MM.1S (cell line): Measurements from ENCODE around the gene WDFY3.

Experiments
- DNase-seq: peaks from one replicate; pipeline ENCODE4 v3.0.0-alpha.2; 2015
- H2AFZ ChIP-seq: fragments of 300-600 bp; sonication (generic); 2 replicates; pipeline ENCODE4 v1.6.0; 2016; ENCODE audit warnings: antibody characterized with exemption, low read length
- H3F3A ChIP-seq: fragments of 300-600 bp; sonication (generic); 2 replicates; pipeline ENCODE4 v1.6.1; 2016; ENCODE audit warnings: mild to moderate bottlenecking, antibody characterized with exemption, low read length, moderate library complexity, mixed read lengths; ENCODE audit not compliant: insufficient read depth
- H3K27ac ChIP-seq: fragments of 300-600 bp; sonication (generic); 2 replicates; pipeline ENCODE4 v1.5.1; 2016; ENCODE audit warnings: mild to moderate bottlenecking, low read length
- H3K27me3 ChIP-seq: fragments of 300-600 bp; sonication (generic); replicated peaks from 2 replicates; pipeline ENCODE4 v1.6.0; 2016; ENCODE audit warnings: low read length; ENCODE audit not compliant: insufficient read depth
- H3K36me3 ChIP-seq: fragments of 300-600 bp; sonication (generic); replicated peaks from 2 replicates; pipeline ENCODE4 v1.6.1; 2016; ENCODE audit warnings: mild to moderate bottlenecking, low read length, mixed read lengths; ENCODE audit not compliant: insufficient read depth
- H3K4me1 ChIP-seq: fragments of 300-600 bp; sonication (generic); 2 replicates; pipeline ENCODE4 v1.6.1; 2016; ENCODE audit warnings: low read length, mixed read lengths
- H3K4me2 ChIP-seq: fragments of 300-600 bp; sonication (generic); 2 replicates; pipeline ENCODE4 v1.6.0; 2016; ENCODE audit warnings: low read depth, low read length
- H3K4me3 ChIP-seq: fragments of 300-600 bp; sonication (generic); 2 replicates; pipeline ENCODE4 v1.5.1; 2016; ENCODE audit warnings: low read length, mixed read lengths
- H3K79me2 ChIP-seq: fragments of 300-600 bp; sonication (generic); 2 replicates; pipeline ENCODE4 v1.6.1; 2016; ENCODE audit warnings: mixed run types, low read length, mixed read lengths
- H3K9ac ChIP-seq: fragments of 300-600 bp; sonication (generic); 2 replicates; pipeline ENCODE4 v1.6.1; 2016; ENCODE audit warnings: low read length, mixed read lengths
- H3K9me2 ChIP-seq: fragments of 300-600 bp; sonication (generic); replicated peaks from 2 replicates; pipeline ENCODE4 v1.6.1; 2016; ENCODE audit warnings: mild to moderate bottlenecking, low read length, mixed read lengths; ENCODE audit not compliant: insufficient read depth
- H3K9me3 ChIP-seq: fragments of 300-600 bp; sonication (generic); replicated peaks from 2 replicates; pipeline ENCODE4 v1.6.1; 2016; ENCODE audit warnings: mild to moderate bottlenecking, low read length, mixed read lengths; ENCODE audit not compliant: insufficient read depth
- H4K20me1 ChIP-seq: fragments of 300-600 bp; sonication (generic); 2 replicates; pipeline ENCODE4 v1.6.1; 2016; ENCODE audit warnings: mild to moderate bottlenecking, low read length, moderate library complexity, mixed read lengths; ENCODE audit not compliant: insufficient read depth
- CTCF ChIP-seq: fragments of 300-600 bp; sonication (generic); IDR thresholded peaks from 2 replicates; pipeline ENCODE4 v1.5.1; 2016; ENCODE audit warnings: antibody characterized with exemption, low read length, mixed read lengths
- EZH2 ChIP-seq: fragments of 300-600 bp; sonication (generic); optimal IDR thresholded peaks from 2 replicates; pipeline ENCODE3; 2017; ENCODE audit warnings: low read depth, mild to moderate bottlenecking, antibody characterized with exemption, low read length, mixed read lengths
- EZH2phosphoT487 ChIP-seq: fragments of 300-600 bp; sonication (generic); IDR thresholded peaks from 2 replicates; pipeline ENCODE4 v1.6.1; 2018; ENCODE audit warnings: antibody characterized with exemption, low read length

Gene WDFY3

DNA sequence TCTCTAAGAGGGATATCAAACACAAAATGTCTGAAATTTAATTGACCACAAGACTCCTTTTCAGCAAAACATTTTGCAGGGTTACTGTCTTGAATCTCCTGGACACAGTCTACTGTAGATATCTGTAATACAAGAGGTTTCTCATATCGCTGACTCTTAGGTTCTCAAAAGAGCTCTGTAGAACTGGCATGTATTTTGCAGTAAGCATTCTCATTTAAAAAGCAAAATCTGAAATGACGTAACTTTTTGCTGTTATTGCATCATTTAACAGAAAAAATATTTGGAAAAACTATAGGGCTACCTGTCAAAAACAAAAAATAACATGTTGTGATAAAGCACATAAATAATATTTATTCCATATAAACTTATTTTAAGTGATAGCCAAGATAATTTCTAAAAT lies 269.3 kb downstream of the WDFY3 start:
- no peak for DNase-seq

GRCh38 chr4:84691800-84692199 lies 274.7 kb downstream of the WDFY3 start:
- Histone ChIP-seq H3K4me3 (no peak overlapping the region), H3K79me2 (no peaks in the 10 kb centered on the region), H3K4me2 (no peak overlapping the region), H3K9ac (no peak overlapping the region), H3K27me3 (no peaks in the 10 kb centered on the region), H3K27ac (no peak overlapping the region), H3K4me1 (peaks cover 3% of the 10 kb centered on the region; the same call in 1 of the 2 replicates), H3F3A (no peaks in the 10 kb centered on the region), H4K20me1 (no peaks in the 10 kb centered on the region), H2AFZ (no peak overlapping the region), H3K9me3 (no peaks in the 10 kb centered on the region), H3K9me2 (no peaks in the 10 kb centered on the region), H3K36me3 (no peaks in the 10 kb centered on the region)
- no peak for DNase-seq
- TF ChIP-seq EZH2 (no peak), CTCF (no peak), EZH2phosphoT487 (no peak)

More for the DNA sequence above, 269.3 kb downstream of the WDFY3 start:
- Histone ChIP-seq H3K9me3 (no peaks in the 10 kb centered on the region), H3K4me2 (no peak overlapping the region), H2AFZ (no peak overlapping the region), H3K4me1 (peaks cover 3% of the 10 kb centered on the region; the same call in 1 of the 2 replicates), H3K36me3 (no peaks in the 10 kb centered on the region), H3K27ac (no peak overlapping the region), H3F3A (no peaks in the 10 kb centered on the region), H3K9me2 (no peaks in the 10 kb centered on the region), H3K9ac (no peak overlapping the region), H3K27me3 (no peaks in the 10 kb centered on the region), H4K20me1 (no peaks in the 10 kb centered on the region), H3K79me2 (no peaks in the 10 kb centered on the region), H3K4me3 (no peak overlapping the region)
- TF ChIP-seq CTCF = no peak
- TF ChIP-seq EZH2 = no peak
- no peak for TF ChIP-seq EZH2phosphoT487

DNA sequence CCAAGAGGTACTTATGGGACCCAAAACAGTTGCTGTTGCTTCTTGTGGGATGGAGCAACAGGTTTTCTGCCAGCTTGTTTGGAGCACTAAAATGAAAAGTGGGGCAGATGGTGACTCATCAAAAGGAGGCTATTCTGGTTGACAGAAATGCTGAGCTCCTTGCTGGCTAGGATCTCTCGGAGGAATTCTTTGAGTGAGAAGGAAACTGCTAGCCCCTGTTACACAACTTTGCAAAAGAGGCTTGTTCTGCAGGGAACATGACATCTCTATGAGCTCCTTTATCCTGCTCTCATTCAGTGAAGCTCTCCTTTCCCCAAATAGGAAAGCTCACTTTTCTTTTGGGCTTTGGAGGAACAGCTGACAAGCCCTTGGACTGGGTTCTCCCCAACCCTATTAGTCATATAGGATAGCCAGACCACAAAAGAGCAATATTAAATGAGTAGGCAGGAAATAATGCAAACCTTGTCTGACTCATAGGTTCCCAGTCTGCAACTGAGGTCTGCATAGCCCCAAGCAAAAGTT lies 275.3 kb downstream of the WDFY3 start:
- Histone ChIP-seq H3F3A (no peaks in the 10 kb centered on the region), H2AFZ (no peak overlapping the region), H3K4me1 (peaks cover 3% of the 10 kb centered on the region; the same call in 1 of the 2 replicates), H3K4me3 (no peak overlapping the region), H3K79me2 (no peaks in the 10 kb centered on the region), H3K9ac (no peak overlapping the region), H3K27me3 (no peaks in the 10 kb centered on the region), H3K9me2 (no peaks in the 10 kb centered on the region), H3K27ac (no peak overlapping the region), H4K20me1 (no peaks in the 10 kb centered on the region), H3K4me2 (no peak overlapping the region), H3K9me3 (no peaks in the 10 kb centered on the region), H3K36me3 (no peaks in the 10 kb centered on the region)
- DNase-seq = no peak
- TF ChIP-seq EZH2 = no peak
- no peak for TF ChIP-seq CTCF
- TF ChIP-seq EZH2phosphoT487 = no peak
